Glomerular endothelial cell (primary cell): Measurements from ENCODE around the gene IL2RA. TPM values are rescaled to one million over a fixed set of nuclear protein-coding genes. Genes with fewer than 3 reads are reported as not detected.

Experiments used
- DNase-seq: peaks from one replicate; pipeline ENCODE4 v3.0.0-alpha.2; 2011; ENCODE audit warnings: low read depth, low spot score; ENCODE audit errors: extremely low read depth
- total RNA-seq: library from RNA; depleted of rRNA; stranded (reverse); fragments of >200 nt; gene quantifications from 2 replicates; pipeline ENCODE4 v1.2.3, GENCODE V29; 2015

IL2RA gene
- total RNA-seq, 1 donor from 2014 or later: not detected

GRCh38 chr10:6061056-6061455, 1.1 kb downstream of the IL2RA start:
- DNase-seq: no peak

GRCh38 chr10:6059506-6059905, 2.7 kb downstream of the IL2RA start:
- DNase-seq: no peak

GRCh38 chr10:6058682-6059475, 3.3 kb downstream of the IL2RA start:
- DNase-seq: no peak

DNA sequence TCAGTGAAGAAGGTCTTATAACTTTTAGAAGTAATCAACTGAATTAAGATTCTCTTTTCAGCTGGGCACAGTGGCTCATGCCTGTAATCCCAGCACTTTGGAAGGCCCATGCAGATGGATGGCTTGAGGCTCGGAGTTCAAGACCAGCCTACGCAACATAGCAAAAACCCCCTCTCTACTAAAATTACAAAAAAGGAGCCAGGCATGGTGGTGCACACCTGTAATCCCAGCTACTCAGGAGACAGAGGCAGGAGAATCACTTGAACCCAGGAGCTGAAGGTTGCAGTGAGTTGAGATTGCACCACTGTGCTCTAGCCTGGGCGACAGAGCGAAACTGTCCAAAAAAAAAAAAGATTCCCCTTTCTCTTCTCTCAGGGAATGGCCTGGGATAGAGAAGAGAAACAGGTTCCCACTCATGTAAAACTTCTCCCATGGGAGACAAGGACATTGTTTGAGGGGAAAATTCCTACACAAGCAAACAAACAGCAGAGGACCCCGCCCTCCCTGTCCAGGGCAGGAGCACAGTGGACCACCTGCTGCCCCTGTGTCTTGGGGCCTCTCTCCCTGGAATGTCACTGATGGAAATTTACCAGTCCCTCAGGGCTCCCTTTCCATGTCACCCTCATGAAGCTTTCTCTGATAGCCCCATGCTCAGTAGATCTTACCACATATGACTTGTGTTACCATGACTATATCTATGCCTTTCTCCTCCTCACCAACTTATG, 5.6 kb downstream of the IL2RA start:
- no peak for DNase-seq

GRCh38 chr10:6055929-6056328, 6.2 kb downstream of the IL2RA start:
- no peak for DNase-seq

DNA sequence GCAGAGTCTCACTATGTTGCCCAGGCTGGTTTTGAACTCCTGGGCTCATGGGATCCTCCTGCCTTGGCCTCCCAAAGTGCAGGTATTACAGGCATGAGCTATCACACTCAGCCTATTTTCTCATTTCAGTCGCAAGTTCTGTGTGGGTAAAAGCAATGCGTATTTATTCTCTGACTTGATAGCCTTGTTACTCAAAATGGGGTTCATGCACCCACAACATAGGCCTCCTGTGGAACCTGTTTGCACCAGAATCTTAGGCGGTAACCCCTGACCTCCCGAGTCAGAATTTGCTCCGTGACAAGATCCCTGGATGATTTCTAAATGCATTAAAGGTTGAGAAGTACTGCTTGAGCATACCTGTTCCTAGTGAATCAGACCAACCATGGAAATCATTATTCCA, 7.3 kb downstream of the IL2RA start:
- no peak for DNase-seq

GRCh38 chr10:6053816-6054631, 8.1 kb downstream of the IL2RA start:
- no peak for DNase-seq

GRCh38 chr10:6053303-6053702, 8.9 kb downstream of the IL2RA start:
- no peak for DNase-seq

DNA sequence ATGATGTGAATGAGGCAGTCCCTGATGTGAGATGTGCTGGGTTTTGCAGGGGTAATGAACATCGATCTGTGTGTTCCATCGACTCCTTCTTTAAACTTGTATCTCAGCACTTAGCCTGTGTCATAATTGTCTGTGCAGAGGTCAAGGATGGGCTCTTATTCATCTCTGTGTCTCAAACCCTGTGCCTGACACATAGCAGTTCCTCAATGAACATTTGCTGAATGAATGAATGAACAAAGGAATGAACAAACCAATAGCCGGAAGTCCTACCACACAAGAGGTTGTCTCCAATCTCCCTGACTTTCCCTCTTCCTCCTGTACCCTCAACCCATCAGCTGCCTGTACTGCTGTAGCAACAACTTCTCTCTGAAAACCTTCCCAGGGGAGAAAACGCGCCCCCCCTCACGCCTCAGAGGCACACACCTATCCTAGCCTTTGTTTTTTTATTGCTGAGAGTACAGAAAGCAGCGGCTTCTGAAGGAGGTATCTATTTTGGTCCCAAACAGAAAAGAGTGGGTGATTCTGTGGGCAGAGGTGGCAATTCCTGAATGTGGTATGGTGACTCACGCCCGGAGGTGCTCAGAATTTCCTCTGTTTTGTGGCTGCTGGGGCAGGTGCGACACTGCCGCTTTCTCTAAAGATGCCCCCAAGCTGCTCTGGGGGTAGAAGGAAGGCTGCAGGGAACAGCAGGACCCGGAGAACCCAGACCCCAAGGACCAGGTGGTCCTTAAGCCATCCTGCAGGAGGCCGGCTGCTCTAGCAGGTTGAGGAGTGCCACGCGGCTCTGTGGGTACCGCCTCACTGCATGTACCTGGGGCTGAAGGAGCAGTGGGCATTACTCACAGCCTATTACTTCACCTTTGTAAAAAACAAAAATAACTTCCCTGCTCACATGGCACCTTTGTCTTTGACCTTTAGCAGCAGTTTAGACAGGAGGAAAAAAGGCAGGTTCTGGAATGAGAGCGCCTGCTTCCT, 9.6 kb downstream of the IL2RA start:
- DNase-seq: no peak

- no peak for DNase-seq
Measured at GRCh38 chr10:6050801-6051445, 11.2 kb downstream of the IL2RA start.

- DNase-seq: no peak
Measured at GRCh38 chr10:6049031-6049400, 13.2 kb downstream of the IL2RA start.

- DNase-seq: no peak
Measured at GRCh38 chr10:6048281-6049030, 13.7 kb downstream of the IL2RA start.

DNA sequence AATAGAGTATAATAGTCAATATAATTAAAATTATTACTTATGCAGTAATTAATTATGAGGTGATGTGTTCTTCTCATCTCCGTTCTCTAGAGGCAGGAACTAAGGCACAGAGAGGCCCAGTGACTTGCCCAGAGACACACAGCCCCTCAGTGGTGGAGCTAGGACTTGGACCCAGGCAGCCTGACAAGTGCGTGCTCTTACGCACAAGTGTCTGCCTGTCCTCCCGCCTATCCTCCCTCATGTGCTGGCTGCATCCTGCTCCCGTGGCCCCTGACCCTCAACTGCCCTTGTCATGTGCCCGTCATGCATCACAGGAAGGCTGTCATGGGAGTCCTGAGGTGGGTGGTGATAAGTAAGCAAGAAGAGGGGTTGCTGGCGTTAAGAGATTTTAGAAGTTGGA, 14.3 kb downstream of the IL2RA start:
- DNase-seq: no peak

- no peak for DNase-seq
Measured at GRCh38 chr10:6046773-6047611, 15.2 kb downstream of the IL2RA start.

GRCh38 chr10:6045878-6046772, 16.0 kb downstream of the IL2RA start:
- no peak for DNase-seq

DNA sequence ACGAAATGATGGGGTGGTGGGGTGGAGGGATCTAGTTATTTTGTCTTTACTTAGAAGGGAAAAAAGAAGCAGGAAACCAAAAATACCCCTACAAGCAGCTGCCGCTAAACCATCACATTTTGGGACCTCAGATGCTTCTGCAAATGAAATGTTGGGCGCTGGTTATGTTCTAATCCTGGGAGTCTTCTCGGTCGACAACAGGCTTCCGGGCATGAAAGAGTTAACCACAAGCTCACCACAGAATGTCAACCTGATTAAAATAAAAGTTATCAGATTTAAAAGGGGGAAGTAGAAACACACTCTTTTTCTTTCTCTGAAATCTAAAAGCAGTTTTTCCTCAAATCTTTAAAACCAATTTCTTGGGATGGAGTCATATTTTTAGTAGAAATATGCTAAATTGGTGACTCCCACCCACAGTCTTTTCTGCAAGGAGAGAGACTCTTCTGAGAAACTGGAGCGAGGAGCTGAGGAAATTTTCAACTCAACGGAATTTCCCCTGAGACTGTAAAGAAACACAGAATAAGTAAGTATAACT, 16.8 kb downstream of the IL2RA start:
- no peak for DNase-seq

- no peak for DNase-seq
Measured at GRCh38 chr10:6044751-6045313, 17.3 kb downstream of the IL2RA start.
